Stimulated activated CD4-positive, alpha-beta T cell treated with anti-CD3 and anti-CD28 coated beads, TNF-alpha, amount 100 ng/mL, for 1 hour (primary cell): ENCODE data around the gene CDA.
"Not testable (repeated sequence)": the region's sequence is repeated elsewhere in the genome, so short reads cannot be mapped to it uniquely, and the experiment has no call there.

Experiments
- DNase-seq, 3 donors: peaks; one replicate each; pipeline ENCODE4 v3.0.0-alpha.2; 2020; ENCODE audit warnings: low read depth in 3 of 3, low spot score in 1 of 3

Gene CDA

DNA sequence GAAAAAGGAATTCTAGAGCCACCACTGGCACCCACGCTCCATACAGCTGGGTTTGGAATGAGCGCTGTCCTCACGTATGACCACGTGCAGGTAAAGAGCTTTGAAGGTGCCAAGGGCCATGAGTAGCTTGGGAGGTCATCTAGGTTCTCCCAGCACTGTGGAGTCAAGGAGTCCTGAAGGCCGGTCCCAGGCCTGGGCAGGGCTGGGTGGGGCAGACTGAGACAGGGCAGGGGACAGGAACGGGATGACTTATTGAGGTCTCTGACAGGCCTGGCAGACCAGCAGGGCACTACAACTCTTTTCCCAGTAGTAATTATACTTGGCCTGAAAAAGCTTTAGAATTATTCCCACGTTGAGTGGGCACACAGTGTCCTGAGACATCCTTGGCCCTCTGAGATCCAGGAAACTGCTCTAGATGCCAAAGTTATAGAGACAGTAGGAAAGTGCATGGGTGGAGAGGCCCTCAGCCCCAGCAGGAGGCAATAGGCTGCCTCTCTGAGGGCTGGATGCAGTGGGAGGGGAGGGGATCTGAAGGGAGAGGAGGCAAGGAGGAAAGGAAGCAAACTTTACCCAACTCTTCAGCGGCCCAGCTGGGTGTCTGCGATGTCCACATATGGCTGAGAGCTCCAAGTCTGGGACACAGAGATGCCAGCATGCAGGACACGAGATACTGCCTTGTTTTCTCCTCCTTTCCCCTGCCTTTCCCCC lies 1.8 kb upstream of the CDA start:
- no peak for DNase-seq

DNA sequence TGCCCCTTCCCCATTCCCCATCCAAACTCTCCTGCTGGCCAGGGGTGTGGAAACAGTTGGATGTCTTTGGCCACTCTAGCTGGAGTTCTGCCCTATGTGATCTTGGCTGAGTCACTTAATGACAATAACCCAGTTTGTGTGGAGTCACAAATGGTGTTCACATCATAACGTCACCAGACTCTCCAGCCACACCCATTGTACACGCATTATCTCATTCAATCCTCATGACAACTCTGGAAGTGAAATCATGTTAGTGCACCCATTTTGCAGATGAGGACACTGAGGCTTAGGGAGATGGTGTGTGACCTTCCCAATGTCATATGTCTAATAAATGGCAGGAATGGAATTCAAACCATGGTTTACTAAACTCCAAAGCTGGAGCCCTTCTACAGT lies 1.2 kb upstream of the CDA start:
- no peak for DNase-seq

- DNase-seq: no peak
Observed at GRCh38 chr1:20589331-20590278, 708 bp downstream of the CDA start.

GRCh38 chr1:20590306-20590777 lies 1.4 kb downstream of the CDA start:
- DNase-seq: no peak

DNA sequence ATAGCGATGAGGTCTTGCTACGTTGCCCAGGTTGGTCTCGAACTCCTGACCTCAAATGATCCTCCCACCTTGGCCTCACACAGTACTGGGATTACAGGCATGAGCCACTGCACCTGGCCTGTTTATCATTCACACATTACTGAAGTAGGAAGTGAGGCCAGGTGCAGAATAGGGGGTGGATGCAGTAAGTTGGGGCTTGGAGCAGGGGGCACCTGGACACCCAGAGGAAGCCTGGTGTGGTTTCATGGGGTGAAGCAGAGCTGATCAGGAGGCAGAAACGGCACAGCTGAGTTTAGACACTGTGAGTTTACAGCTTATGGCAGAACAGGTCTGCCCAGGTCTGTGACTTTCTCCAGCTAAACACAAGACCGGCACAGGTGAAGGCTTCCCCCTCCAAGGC lies 4.9 kb downstream of the CDA start:
- no peak for DNase-seq

DNA sequence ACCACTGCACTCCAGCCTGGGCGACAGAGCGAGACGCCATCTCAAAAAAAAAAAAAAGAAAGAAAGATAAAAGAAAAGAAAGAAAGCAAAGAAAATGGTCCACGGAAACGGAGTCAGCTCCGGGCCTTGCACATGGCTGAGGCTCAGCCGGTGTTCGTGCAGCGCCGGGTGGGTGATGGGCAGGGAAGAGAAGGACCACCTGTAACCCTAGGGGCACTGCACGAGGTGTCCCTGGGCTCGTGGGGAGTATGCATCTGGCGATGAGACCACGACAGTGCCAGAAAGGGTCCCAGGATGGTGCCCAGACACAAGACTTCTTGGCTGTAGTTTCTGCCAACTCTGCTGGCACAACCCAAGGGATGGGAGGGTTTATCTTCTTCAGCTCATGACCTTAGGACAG lies 5.8 kb downstream of the CDA start:
- no peak for DNase-seq

DNA sequence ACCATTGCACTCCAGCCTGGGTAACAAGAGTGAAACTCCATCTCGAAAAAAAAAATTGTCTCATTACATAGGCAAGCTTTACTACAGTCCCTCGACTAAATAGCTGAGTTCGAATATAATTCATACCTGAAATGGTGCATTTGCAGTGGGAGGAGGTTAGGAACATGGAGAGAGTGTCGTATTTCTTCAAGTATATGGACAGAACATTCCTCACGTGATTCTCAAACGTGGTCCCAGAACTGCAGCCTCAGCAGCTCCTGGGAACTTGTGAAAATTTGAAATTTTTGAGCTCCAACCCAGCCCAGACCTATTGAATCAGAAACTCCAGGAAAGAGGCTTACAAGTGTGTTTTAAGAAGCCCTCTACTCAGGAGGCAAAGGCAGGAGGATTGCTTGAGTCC lies 7.2 kb downstream of the CDA start:
- no peak for DNase-seq

DNA sequence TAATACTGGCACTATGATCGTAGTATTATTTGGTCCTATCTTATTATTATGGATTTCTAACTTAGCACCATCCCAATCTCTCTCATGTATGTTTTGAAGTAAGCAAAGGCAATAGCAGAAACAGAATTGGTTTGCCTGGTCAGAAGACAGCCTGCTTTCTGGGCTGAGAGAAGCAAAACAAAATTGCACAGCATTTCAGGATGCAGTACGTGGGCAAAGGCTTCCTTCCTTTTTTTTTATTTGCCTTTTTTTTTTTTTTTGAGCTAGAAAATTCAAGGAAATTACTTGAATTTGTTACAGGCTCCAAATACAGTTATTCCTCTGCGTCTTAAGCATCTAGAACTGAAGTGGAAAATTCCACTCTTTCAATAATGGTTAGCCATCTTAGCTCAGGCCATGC lies 8.8 kb downstream of the CDA start:
- no peak for DNase-seq

DNA sequence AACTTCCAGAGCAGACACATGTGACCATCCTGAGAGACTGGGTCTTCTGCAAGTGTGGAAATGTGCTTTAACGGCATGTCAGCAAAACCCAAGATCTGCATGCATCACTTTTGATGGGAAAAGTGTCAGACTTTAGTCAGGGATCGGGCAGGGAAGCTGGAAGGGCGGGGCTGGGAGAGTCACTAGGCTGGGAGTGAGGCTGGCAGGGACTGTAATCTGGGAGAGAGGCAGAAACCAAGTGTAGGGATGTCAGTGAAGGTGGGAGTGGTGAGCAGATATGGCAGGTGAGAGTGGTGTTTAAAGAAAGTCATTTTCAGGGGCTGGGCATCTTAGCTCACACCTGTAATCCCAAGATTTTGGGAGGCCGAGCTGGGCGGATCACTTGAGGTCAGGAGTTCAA lies 11.3 kb downstream of the CDA start:
- DNase-seq: no peak

DNA sequence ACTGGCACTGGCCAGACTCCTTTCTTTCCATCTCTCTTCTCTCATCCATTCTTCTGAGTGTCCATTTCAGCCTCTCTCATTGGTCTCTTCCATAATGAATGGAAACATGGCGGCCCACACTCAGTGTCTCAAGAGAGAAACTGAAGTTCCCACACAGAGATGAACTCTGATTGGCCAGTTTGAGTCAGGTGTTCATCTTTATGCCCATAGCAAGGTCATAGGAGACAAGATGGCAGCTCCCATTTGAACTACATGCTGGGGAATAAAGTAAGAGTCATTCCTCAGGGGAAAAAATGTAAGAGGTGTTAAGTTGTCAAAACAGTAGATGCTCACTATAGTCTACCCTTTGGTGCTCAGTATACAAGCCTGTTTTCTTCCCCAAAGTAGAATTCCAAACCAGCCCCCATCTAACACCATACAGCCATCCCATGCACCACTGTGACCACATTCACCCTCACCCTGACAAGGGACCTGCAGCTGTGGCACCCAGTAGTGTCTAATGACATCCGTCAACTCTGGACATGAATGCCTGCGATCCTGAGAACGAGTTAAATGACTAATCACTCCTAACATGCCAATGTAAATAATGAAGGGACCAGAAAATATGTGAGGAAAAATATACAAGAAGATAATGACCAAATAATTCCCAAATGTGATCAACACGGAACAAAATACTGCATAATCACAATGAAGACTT lies 12.4 kb downstream of the CDA start:
- DNase-seq: no peak

- DNase-seq: no peak
Observed at GRCh38 chr1:20602851-20603450, 14.1 kb downstream of the CDA start.

- no peak for DNase-seq
Observed at GRCh38 chr1:20603504-20604464, 14.9 kb downstream of the CDA start.

DNA sequence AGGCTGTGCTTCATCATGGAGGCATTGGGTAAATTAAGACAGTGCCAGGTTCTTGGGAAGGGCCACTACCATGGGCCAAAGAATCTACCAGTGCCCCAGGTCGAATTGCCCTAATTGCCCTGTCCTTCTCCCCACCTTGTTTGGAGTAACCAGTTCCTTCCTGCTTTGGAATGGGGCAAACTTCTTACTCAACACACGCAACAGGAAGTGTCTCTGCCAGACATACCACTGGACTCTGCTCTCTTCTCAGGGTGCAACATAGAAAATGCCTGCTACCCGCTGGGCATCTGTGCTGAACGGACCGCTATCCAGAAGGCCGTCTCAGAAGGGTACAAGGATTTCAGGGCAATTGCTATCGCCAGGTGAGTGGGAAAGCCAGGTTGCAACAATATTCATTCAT lies 15.8 kb downstream of the CDA start:
- no peak for DNase-seq

DNA sequence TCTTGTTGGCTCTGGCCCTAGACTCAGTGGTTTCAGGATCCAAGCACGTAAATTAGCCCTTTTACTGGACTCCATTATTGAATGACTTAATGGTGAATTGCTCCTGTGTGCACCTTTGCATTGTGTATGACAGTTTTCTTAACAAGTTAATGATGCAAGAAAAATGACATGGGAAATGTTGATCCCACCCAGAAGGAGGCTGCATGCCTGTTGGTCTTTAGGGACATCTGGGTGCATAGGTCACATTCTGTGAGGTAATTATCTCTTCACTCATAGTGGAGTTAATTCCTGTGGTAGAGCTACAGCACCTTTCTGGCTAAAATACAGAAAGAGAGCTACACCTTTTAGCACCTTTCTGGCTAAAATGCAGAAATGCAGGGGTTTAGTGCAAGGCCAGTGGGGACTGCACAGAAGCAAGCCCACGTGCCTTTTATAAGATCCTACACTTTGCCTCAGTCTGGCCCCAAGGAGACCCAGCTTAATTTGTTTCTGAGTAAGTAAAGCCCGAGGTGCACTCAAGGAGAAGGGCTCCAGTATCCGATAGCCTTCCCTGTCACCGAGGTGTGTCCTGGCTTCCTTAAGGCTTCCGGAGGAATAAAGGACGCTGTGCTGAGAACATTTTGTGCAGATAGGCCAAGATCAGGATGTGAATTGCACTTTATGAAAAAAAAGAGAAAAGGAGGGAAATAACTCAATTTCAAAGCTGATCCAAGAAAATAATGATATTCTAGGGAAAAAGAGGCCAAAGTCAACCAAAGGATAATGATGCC lies 18.1 kb downstream of the CDA start:
- DNase-seq: not testable (repeated sequence)

DNA sequence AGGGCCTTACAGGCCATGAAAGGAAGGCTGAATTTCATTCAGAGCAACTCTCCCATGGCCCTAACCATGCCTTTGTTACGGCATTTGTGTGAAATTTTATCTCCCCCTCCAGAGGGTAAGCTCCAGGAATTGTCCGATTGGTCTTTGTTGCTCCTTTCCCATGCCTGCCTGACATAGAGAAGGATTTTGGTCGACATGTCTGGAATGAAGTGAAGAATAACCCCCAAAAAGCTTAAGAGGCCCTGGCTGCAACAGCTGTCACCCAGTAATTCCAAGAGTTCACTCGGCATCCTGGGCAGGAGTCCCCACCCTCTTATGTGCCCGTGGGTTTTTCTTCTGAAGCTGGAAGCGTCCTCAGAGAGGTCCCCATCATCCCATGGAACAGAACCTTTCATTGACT lies 20.6 kb downstream of the CDA start:
- DNase-seq: no peak

GRCh38 chr1:20610970-20611369 lies 22.1 kb downstream of the CDA start:
- no peak for DNase-seq

- no peak for DNase-seq
Observed at GRCh38 chr1:20611652-20612051, 22.8 kb downstream of the CDA start.

- no peak for DNase-seq
Observed at GRCh38 chr1:20612221-20612746, 23.4 kb downstream of the CDA start.

- DNase-seq: no peak
Observed at GRCh38 chr1:20614131-20614579, 25.3 kb downstream of the CDA start.
